NCI-H524 treated with DMSO at 0.1 percent for 48 hours (cell line): ENCODE data around the gene SLC7A10.
"Not testable (repeated sequence)": the region's sequence is repeated elsewhere in the genome, so short reads cannot be mapped to it uniquely, and the experiment has no call there.

Source experiments
- DNase-seq: peaks from one replicate; lab custom pipeline; 2025; lab: John Stamatoyannopoulos, UW

Gene SLC7A10

GRCh38 chr19:33201886-33202545 lies 23.6 kb downstream of the SLC7A10 start:
- DNase-seq, result no peak

GRCh38 chr19:33201473-33201872 lies 24.2 kb downstream of the SLC7A10 start:
- no peak for DNase-seq

- DNase-seq, result no peak
Measured at GRCh38 chr19:33199441-33200265, 26.0 kb downstream of the SLC7A10 start.

- no peak for DNase-seq
Measured at GRCh38 chr19:33198169-33198568, 27.5 kb downstream of the SLC7A10 start.

- DNase-seq, result no peak
Measured at GRCh38 chr19:33197591-33198000, 28.1 kb downstream of the SLC7A10 start.

GRCh38 chr19:33196446-33197193 lies 29.0 kb downstream of the SLC7A10 start:
- no peak for DNase-seq

GRCh38 chr19:33195645-33196347 lies 29.9 kb downstream of the SLC7A10 start:
- DNase-seq, result no peak

- no peak for DNase-seq
Measured at GRCh38 chr19:33194886-33195644, 30.6 kb downstream of the SLC7A10 start.

- DNase-seq, result no peak
Measured at GRCh38 chr19:33194532-33194885, 31.1 kb downstream of the SLC7A10 start.

GRCh38 chr19:33193865-33194362 lies 31.7 kb downstream of the SLC7A10 start, which contains the start of gene LRP3:
Gene LRP3, plus strand, starts transcription at chr19:33194330. Its CDS starts 456 bp downstream, at chr19:33194786.
- no peak for DNase-seq

- DNase-seq, result no peak
Measured at GRCh38 chr19:33193269-33193864, 32.3 kb downstream of the SLC7A10 start.

- no peak for DNase-seq
Measured at GRCh38 chr19:33192010-33192409, 33.6 kb downstream of the SLC7A10 start.

- DNase-seq, result no peak
Measured at GRCh38 chr19:33191501-33191900, 34.1 kb downstream of the SLC7A10 start.

GRCh38 chr19:33191092-33191491 lies 34.6 kb downstream of the SLC7A10 start:
- not testable (repeated sequence) for DNase-seq

- no peak for DNase-seq
Measured at GRCh38 chr19:33189453-33189852, 36.2 kb downstream of the SLC7A10 start.

GRCh38 chr19:33187183-33187540 lies 38.5 kb downstream of the SLC7A10 start:
- no peak for DNase-seq

- DNase-seq, result no peak
Measured at GRCh38 chr19:33186431-33187182, 39.0 kb downstream of the SLC7A10 start.

- no peak for DNase-seq
Measured at GRCh38 chr19:33177417-33177979, 48.2 kb downstream of the SLC7A10 start.

- peak; percentile 97 for DNase-seq
Measured at GRCh38 chr19:33176670-33177416, 48.8 kb downstream of the SLC7A10 start.
